Neural progenitor cell (in vitro differentiated cells): ENCODE measurements around the gene C1QTNF3. TPM values are rescaled to one million over a fixed set of nuclear protein-coding genes. Genes with fewer than 3 reads are reported as not detected.
A peak's percentile ranks its signal among the peaks of the same experiment; 100 is the strongest.

Experiments used
- DNase-seq: peaks from one replicate; pipeline ENCODE4 v3.0.0-alpha.2; 2016; ENCODE audit warnings: low spot score
- H2AFZ ChIP-seq: fragments of 200-600 bp; sonication (generic); replicated peaks from 2 replicates; pipeline ENCODE4 v1.6.1; 2016; ENCODE audit warnings: antibody characterized with exemption
- H3F3A ChIP-seq: fragments of 200-600 bp; sonication (generic); 2 replicates; pipeline ENCODE4 v1.6.1; 2016; ENCODE audit warnings: antibody characterized with exemption, low read depth
- H3K27ac ChIP-seq: fragments of 200-600 bp; sonication (generic); 2 replicates; pipeline ENCODE4 v1.5.1; 2016; ENCODE audit warnings: mild to moderate bottlenecking
- H3K27me3 ChIP-seq: fragments of 200-600 bp; sonication (generic); 2 replicates; pipeline ENCODE4 v1.6.1; 2016; ENCODE audit warnings: mild to moderate bottlenecking, moderate library complexity
- H3K36me3 ChIP-seq: fragments of 200-600 bp; sonication (generic); 2 replicates; pipeline ENCODE4 v1.5.1; 2016
- H3K4me1 ChIP-seq: fragments of 200-600 bp; sonication (generic); 2 replicates; pipeline ENCODE4 v1.6.1; 2016; ENCODE audit warnings: mixed run types
- H3K4me2 ChIP-seq: fragments of 200-600 bp; sonication (generic); 2 replicates; pipeline ENCODE4 v1.6.1; 2016
- H3K4me3 ChIP-seq: fragments of 200-600 bp; sonication (generic); 2 replicates; pipeline ENCODE4 v1.5.1; 2016
- H3K79me2 ChIP-seq: fragments of 200-600 bp; sonication (generic); 2 replicates; pipeline ENCODE4 v1.6.1; 2016; ENCODE audit warnings: low read depth
- H3K9ac ChIP-seq: fragments of 200-600 bp; sonication (generic); 2 replicates; pipeline ENCODE4 v1.6.1; 2016
- H3K9me3 ChIP-seq: fragments of 200-600 bp; sonication (generic); 2 replicates; pipeline ENCODE4 v1.5.1; 2016; ENCODE audit warnings: low read depth
- H4K20me1 ChIP-seq: fragments of 200-600 bp; sonication (generic); 2 replicates; pipeline ENCODE4 v1.6.1; 2016; ENCODE audit warnings: low read depth
- H3K27ac Mint-ChIP-seq: 3 replicates; pipeline ENCODE4 v1.8.0; 2021; ENCODE audit warnings: mixed read lengths
- H3K27me3 Mint-ChIP-seq: 2 replicates; pipeline ENCODE4 v1.8.0; 2022; ENCODE audit warnings: low read depth, mild to moderate bottlenecking, inconsistent platforms, moderate library complexity, mixed read lengths; ENCODE audit not compliant: insufficient read depth
- H3K36me3 Mint-ChIP-seq: 3 replicates; pipeline ENCODE4 v1.8.0; 2021; ENCODE audit warnings: mixed read lengths
- H3K4me1 Mint-ChIP-seq: 3 replicates; pipeline ENCODE4 v1.8.0; 2021; ENCODE audit warnings: mixed read lengths
- H3K4me3 Mint-ChIP-seq: 3 replicates; pipeline ENCODE4 v1.8.0; 2021; ENCODE audit warnings: mild to moderate bottlenecking, moderate library complexity, mixed read lengths
- H3K9me3 Mint-ChIP-seq: 3 replicates; pipeline ENCODE4 v1.8.0; 2020; ENCODE audit warnings: mixed read lengths
- CTCF ChIP-seq: fragments of 200-600 bp; sonication (generic); IDR thresholded peaks from 2 replicates; pipeline ENCODE4 v1.5.1; 2017; ENCODE audit warnings: antibody characterized with exemption, mild to moderate bottlenecking
- EZH2 ChIP-seq: fragments of 200-600 bp; sonication (generic); IDR thresholded peaks from 2 replicates; pipeline ENCODE4 v1.6.1; 2017; ENCODE audit warnings: antibody characterized with exemption, mild to moderate bottlenecking, moderate library complexity
- EZH2phosphoT487 ChIP-seq: fragments of 200-600 bp; sonication (generic); IDR thresholded peaks from 2 replicates; pipeline ENCODE4 v1.6.1; 2017; ENCODE audit warnings: antibody characterized with exemption
- total RNA-seq: library from RNA; depleted of rRNA; stranded (reverse); fragments of >200 nt; gene quantifications from 2 replicates; pipeline ENCODE4 v1.2.3, GENCODE V29; 2015; ENCODE audit warnings: low replicate concordance

The C1QTNF3 gene
- total RNA-seq, 1 donor from 2014 or later, result 4.8 TPM

GRCh38 chr5:34007621-34008600, 35.1 kb downstream of the C1QTNF3 start, which contains the start of gene AMACR:
Gene AMACR, minus strand, starts transcription at chr5:34008050. Its CDS starts 31 bp downstream, at chr5:34008019.
- H3F3A ChIP-seq, result peaks cover 19% of the 10 kb centered on the region
- H3K4me1 Mint-ChIP-seq, result peaks cover 48% of the 10 kb centered on the region
- H3K27me3 Mint-ChIP-seq, result peaks cover 2% of the 10 kb centered on the region
- peak within 1 kb of the TSS; percentile 95 for H3K4me3 Mint-ChIP-seq
- H3K9ac ChIP-seq, result peak within 1 kb of the TSS; percentile 35
- no peaks in the 10 kb centered on the region for H3K36me3 ChIP-seq
- H3K79me2 ChIP-seq, result peaks cover 15% of the 10 kb centered on the region
- DNase-seq, result peak; percentile 97
- H3K27me3 ChIP-seq, result no peaks in the 10 kb centered on the region
- peak within 1 kb of the TSS; percentile 98 for H3K27ac Mint-ChIP-seq
- no peaks in the 10 kb centered on the region for H3K9me3 Mint-ChIP-seq
- no peaks in the 10 kb centered on the region for H3K9me3 ChIP-seq
- peaks cover 30% of the 10 kb centered on the region for H3K4me1 ChIP-seq
- peak within 1 kb of the TSS; percentile 93 for H3K27ac ChIP-seq
- H2AFZ ChIP-seq, result peak within 1 kb of the TSS; percentile 84
- H3K4me2 ChIP-seq, result peak within 1 kb of the TSS; percentile 92
- no peak for TF ChIP-seq EZH2phosphoT487
- TF ChIP-seq EZH2, result no peak
- no peak for TF ChIP-seq CTCF
- peaks cover 10% of the 10 kb centered on the region for H3K36me3 Mint-ChIP-seq
- no peaks in the 10 kb centered on the region for H4K20me1 ChIP-seq
- H3K4me3 ChIP-seq, result peak within 1 kb of the TSS; percentile 70

- peak overlapping the region; percentile 76 for H3K27ac ChIP-seq
- peaks cover 19% of the 10 kb centered on the region for H3F3A ChIP-seq
- H3K9me3 ChIP-seq, result no peaks in the 10 kb centered on the region
- Mint-ChIP-seq H3K4me3 (peak overlapping the region; percentile 95), H3K9me3 (no peaks in the 10 kb centered on the region), H3K4me1 (peaks cover 51% of the 10 kb centered on the region), H3K27ac (peak overlapping the region; percentile 39), H3K27me3 (peaks cover 2% of the 10 kb centered on the region), H3K36me3 (peaks cover 10% of the 10 kb centered on the region)
- peak; percentile 30 for DNase-seq
- peak overlapping the region; percentile 92 for H3K4me2 ChIP-seq
- peak overlapping the region; percentile 35 for H3K9ac ChIP-seq
- peaks cover 31% of the 10 kb centered on the region for H3K4me1 ChIP-seq
- H3K79me2 ChIP-seq, result peaks cover 15% of the 10 kb centered on the region
- H2AFZ ChIP-seq, result peak overlapping the region; percentile 84
- H3K27me3 ChIP-seq, result no peaks in the 10 kb centered on the region
- no peaks in the 10 kb centered on the region for H4K20me1 ChIP-seq
- H3K4me3 ChIP-seq, result peak overlapping the region; percentile 70
- TF ChIP-seq CTCF (no peak), EZH2phosphoT487 (no peak), EZH2 (no peak)
- no peaks in the 10 kb centered on the region for H3K36me3 ChIP-seq
These were observed 35.8 kb downstream of the C1QTNF3 start for GRCh38 chr5:34007201-34007620.

- H3K27ac ChIP-seq, result no peak overlapping the region
- no peaks in the 10 kb centered on the region for H3K27me3 ChIP-seq
- no peak overlapping the region for H2AFZ ChIP-seq
- H3K9me3 ChIP-seq, result no peaks in the 10 kb centered on the region
- no peaks in the 10 kb centered on the region for H3K36me3 ChIP-seq
- no peak for DNase-seq
- no peaks in the 10 kb centered on the region for H4K20me1 ChIP-seq
- Mint-ChIP-seq H3K36me3 (peaks cover 10% of the 10 kb centered on the region), H3K27ac (no peak overlapping the region), H3K4me1 (peaks cover 63% of the 10 kb centered on the region), H3K27me3 (no peaks in the 10 kb centered on the region), H3K9me3 (no peaks in the 10 kb centered on the region), H3K4me3 (peak overlapping the region; percentile 46)
- peak overlapping the region; percentile 92 for H3K4me2 ChIP-seq
- no peak overlapping the region for H3K4me3 ChIP-seq
- no peak overlapping the region for H3K9ac ChIP-seq
- peaks cover 15% of the 10 kb centered on the region for H3K79me2 ChIP-seq
- H3K4me1 ChIP-seq, result peaks cover 39% of the 10 kb centered on the region
- no peak for TF ChIP-seq EZH2
- TF ChIP-seq CTCF, result no peak
- TF ChIP-seq EZH2phosphoT487, result no peak
- peaks cover 19% of the 10 kb centered on the region for H3F3A ChIP-seq
These were observed 37.3 kb downstream of the C1QTNF3 start for GRCh38 chr5:34005681-34006080.
